NCI-H345 (cell line): ENCODE results near the gene GOLGA6L25.
"Not testable (repeated sequence)": the region's sequence is repeated elsewhere in the genome, so short reads cannot be mapped to it uniquely, and the experiment has no call there.

Experiments
- DNase-seq: peaks from one replicate; lab custom pipeline; 2025; lab: John Stamatoyannopoulos, UW

GOLGA6L25 gene, protein sequence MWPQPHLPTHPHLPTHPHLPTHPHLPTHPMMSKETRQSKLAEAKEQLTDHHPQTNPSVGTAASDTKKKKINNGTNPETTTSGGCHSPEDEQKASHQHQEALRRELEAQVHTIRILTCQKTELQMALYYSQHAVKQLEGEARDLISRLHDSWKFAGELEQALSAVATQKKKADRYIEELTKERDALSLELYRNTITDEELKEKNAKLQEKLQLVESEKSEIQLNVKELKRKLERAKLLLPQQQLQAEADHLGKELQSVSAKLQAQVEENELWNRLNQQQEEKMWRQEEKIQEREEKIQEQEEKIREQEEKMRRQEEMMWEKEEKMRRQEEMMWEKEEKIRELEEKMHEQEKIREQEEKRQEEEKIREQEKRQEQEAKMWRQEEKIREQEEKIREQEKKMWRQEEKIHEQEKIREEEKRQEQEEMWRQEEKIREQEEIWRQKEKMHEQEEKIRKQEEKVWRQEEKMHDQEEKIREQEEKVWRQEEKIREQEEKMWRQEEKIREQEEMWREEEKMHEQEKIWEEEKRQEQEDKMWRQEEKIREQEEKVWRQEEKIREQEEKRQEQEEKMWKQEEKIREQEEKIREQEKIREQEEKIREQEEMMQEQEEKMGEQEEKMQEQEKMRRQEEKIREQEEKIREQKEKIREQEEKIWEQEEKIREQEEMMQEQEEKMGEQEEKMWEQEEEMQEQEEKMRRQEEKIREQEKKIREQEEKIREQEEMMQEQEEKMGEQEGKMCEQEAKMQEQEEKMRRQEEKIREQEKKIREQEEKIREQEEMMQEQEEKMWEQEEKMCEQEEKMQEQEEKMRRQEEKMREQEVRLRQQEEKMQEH

DNA sequence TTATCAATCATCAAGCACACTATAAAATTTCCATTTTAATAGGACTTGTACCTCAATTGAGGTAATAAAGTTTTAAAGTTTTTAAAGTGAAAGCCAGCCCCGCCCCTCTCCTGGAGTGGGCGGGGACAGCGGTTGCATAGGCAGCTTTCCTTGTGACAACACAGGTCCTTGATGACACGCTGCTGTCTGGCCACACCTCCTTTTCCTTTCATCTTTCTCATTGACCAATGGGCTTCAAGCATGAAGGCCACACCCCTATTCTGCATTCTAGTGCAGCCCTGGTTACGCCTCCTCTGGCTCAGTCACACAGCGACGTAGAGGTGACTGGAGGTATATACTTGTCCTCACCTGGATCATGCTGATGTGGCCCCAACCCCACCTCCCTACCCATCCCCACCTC lies at the start of gene GOLGA6L25:
Gene GOLGA6L25 (plus strand): TSS at position 301 of the 400 bp plus-strand sequence. CDS start 61 bp downstream, at position 362.
- not testable (repeated sequence) for DNase-seq

DNA sequence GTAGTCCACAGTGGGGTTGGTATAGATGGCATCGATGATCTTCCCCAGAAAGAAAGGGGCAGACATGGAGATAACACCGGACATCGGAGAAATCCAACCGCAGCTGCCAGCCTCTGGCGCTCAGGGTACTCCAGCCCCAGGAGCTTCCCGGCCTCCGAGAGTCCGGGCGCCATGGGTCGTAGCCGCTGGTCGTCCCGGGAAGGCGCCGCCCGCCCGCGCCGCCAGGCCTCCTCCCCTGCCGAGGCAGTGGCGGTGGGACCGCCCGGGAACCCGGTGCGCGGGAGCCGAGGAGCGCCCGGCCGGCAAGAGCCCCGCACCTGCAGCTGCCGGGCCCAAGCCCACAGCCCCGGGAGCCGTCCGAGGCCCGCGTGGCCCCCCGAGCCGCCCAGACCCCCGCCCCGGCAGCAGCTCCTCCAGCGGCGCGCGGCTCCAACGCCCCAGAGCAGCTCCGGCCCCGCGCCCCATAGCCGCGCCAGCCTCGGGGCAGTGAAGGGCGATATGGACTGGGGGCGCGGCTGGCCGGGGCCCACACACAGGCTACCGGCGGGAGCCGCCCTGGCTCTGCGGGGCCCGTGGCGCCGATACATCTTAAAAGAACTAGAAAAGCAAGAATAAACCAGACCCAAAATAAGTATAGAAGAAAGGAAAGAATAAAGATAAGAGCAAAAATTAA lies 45.0 kb upstream of the GOLGA6L25 start:
- DNase-seq = not testable (repeated sequence)

DNA sequence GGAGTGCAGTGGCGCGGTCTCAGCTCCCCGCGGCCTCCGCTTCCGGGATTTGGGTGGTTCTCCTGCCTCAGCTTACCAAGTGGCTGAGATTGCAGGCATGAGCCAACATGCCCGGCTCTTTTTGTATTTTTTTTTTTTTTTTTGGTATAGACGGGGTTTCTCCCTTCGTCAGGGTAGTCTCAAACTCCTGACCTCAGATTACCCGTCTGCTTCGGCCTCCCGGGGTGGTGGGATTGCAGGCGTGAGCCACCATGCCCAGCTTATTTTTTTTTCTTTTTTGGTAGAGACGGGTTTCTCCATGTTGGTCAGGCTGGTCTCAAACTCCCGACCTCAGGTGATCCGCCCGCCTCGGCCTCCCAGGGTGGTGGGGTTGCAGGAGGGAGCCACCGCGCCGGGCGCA lies 39.2 kb upstream of the GOLGA6L25 start:
- DNase-seq = not testable (repeated sequence)

DNA sequence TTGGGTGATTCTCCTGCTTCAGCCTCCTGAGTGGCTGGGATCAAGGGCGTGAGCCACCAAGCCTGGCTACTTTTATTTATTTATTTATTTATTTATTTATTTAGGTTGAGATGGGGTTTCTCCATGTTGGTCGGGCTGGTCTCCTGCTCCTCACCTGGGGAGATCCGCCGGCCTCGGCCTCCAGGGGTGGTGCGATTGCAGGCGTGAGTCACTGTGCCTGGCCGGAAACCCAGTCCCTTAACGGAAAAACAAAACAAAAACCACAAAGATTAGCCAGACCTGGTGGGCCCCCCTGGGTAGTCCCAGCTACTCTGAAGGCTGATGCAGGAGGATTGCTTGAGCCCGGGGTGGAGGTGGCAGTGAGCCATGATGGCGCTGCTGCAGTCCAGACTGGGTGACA lies 38.2 kb upstream of the GOLGA6L25 start:
- not testable (repeated sequence) for DNase-seq

DNA sequence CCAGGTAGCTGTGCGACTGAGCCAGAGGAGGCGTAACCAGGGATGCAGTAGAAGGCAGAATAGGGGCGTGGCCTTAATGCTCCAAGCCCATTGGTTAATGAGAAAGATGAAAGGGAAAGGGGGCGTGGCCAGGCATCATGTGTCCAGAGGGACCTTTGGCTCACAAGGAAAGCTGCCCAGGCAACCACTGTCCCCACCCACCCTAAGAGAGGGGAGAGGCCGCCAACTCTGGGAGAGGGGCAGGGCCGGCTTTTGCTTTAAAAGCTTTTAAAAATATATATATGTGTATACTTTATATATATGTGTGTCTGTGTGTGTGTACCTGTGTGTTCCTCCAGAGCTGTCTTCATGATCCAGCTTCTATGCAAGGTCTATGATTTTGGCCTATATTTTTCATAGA lies 20.4 kb upstream of the GOLGA6L25 start, which contains the start of gene GOLGA8G:
Gene GOLGA8G (minus strand): TSS at position 18 of the 400 bp plus-strand sequence. CDS start 62 bp downstream, outside the sequence.
- DNase-seq = not testable (repeated sequence)

DNA sequence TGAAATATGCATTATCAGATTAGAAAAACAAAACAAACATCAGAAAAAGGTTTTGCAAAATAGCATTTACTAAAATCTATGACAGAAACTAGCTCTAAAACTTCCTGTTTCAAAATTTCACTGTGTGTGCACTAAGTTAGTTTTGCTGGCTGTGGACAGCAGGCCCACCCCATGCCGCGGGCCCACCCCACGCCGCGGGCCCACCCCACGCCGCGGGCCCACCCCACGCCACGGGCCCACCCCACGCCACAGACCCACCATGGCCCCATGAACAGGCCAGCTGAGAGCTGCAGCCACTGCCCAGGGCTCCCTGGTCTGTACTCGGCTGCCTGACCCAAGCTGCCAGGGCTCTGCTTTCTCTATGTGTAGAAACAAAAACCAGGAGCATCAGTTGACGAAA lies 20.0 kb downstream of the GOLGA6L25 start:
- DNase-seq = not testable (repeated sequence)

DNA sequence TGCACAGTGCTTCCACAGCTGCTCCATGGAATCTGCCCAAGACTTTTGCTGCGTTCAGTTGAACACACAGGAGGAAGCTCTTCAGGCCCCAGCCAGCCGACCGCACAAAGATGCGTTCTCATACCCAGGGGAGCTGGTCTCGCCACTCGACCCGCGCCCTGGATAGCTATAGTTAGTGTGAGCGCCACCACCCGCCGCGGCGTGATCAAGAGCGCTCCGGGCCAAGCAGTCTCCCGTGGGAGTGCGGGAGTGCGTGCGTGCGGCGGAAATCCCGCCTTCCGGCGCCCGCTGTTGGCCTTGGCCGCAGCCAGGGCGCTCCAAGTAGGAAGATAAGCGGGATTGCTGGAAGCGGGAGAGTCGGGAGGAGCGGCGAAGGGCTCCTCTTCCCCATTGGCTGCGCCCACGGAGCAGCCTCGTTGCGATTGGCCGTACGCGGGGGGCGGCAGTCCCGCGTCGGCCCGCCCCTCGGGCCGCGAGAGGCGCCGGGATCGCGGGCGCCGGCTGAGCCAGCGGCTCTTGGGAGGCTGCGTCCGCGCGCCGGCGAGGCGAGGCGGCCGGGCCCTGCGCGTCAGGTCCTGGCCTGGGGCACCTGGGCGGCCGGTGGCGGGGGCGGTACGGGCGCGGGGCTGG lies 35.7 kb downstream of the GOLGA6L25 start:
- DNase-seq = not testable (repeated sequence)

DNA sequence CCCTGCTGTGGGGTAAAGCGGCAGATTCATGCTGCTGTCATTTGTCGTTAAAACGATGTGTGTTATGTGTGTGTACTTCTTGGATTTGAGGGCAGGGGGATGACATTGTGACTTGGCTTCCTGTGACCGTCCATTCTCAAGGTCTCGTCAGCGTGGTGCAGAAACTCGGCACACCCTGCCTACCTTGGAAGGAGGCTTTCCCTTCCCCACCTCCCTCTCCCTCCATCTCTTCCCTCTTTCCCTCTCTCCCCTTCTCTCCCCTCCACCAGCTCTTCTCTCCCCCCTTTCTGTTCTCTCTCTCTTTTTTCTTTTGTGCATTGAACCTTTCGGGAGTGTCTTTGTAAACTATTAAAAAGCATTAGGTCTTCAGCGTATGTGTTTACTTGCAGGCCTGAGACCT lies 36.4 kb downstream of the GOLGA6L25 start:
- not testable (repeated sequence) for DNase-seq

DNA sequence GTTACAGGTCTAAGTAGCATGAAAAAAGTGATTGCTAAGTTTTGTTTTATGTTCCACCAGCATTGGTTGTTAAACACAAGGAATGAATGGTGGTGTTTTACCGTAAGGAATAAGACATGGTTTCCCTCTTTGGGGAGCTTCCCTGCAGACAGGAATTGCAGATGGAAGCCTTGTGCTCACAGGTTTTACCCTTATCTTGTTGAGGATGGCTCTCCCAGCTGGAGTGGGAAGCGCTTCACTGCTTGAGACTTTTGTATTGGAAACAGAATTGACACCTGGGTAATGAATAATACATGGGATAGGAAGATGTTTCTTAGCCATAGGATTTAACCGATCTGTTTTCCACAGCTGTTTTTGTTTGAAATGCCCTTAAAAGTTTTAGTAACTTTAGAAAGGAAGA lies 39.0 kb downstream of the GOLGA6L25 start:
- not testable (repeated sequence) for DNase-seq

DNA sequence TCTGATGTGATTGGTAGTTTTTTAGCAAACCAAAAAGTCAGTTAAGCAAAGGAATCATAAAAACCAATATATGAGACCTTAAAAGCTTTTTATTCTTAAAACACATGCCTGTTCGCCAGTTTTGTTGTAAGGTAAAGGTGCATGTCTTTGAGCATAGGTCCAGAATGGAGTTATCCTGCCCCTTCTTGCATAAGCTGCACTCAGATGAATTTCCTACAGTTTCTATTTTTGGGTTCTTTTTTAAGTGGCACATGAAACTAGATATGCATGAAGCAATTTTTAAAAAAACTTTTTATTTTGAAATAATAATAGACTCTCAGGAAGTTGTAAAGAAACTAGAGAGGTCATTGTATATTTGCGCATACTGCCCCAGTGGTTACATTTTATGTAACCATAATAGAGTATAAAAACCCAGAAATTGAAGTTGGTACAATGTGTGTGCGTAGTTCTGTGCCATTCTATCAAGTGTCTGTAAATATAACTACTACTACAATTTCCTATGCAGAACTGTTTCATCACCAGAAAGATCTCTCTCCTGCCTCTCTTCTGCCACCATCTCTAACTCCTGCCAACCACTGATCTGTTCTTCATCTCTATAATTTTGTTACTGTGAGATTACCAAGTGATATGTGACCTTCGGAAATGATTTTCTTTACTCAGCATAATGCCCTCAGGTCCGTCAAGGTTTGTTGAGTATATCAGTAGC lies 40.2 kb downstream of the GOLGA6L25 start:
- DNase-seq = not testable (repeated sequence)

DNA sequence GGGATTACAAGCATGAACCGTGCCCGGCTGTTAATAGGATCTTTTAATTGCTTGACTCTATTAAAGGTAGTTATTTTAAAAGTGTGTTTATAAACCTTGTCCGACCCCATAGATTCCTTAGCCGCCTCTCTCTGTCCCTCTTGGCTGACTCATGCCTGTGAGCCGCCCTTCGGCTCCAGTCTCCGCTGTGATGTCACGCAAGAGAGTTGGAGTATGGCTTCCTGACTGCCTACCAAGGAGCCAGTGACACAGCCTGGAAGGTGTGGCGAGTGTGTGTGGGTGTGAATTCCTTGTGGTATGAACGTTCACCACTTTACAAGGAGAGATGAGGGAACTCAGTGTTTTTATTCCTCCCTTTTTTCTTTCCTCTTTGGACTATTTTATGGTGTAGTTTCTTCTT lies 44.1 kb downstream of the GOLGA6L25 start:
- not testable (repeated sequence) for DNase-seq

DNA sequence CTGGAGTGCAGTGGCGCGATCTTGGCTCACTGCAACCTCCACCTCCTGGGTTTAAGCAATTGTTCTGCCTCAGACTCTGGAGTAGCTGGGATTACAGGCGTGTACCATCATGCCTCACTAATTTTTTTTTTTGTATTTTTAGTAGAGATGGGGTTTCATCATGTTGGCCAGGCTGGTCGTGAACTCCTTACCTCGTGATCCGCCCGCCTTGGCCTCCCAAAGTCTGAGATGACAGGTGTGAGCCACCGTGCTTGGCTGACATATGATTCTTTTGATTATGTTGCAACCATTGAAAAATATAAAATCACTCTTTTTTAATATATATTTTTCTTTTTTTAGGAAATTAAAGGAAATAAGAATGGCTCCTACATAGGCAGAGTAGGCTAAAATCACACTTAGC lies 44.8 kb downstream of the GOLGA6L25 start:
- DNase-seq = not testable (repeated sequence)

DNA sequence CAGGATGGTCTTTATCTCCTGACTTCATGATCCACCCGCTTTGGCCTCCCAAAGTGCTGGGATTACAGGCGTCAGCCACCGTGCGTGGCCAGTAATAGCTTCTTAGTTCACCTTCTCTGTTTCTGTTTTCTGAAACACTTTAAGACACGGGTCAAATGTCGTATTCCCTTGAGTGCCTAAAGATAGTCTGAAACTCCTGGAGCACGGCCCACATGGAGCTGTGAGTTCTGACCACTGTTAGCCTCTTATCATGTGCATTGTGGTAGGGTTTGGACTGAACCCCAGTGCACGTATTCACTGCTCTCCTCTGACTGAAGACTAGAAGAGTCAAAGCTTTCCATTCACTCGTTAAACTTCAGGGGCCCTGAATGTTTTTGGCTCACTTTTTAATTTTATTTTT lies 48.8 kb downstream of the GOLGA6L25 start:
- not testable (repeated sequence) for DNase-seq
